ENCODE data around the gene ROR2.
"Not testable (repeated sequence)": the region's sequence is repeated elsewhere in the genome, so short reads cannot be mapped to it uniquely, and the experiment has no call there.

ROR2 gene

DNA sequence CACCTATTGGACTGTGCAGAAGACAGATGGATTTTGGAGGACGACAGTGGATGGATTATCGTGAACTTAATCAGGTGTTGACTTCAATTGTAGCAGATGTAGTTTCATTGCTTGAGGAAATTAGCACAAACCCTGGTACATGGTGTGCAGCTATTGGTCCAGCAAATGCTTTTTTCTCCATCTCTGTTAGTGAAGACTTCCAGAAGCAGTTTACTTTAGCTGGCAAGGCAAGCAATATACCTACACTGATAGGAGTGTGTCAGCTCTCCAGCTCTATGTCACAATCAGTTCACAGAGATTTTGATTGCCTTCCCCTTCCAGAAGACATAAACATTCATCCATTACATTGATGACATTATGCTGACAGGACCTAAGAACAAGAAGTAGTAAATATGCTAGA lies 35.7 kb upstream of the ROR2 start:
- no peak for DNase-seq (ENCODE audit: low spot score)
- TF ChIP-seq, protein P1, sequence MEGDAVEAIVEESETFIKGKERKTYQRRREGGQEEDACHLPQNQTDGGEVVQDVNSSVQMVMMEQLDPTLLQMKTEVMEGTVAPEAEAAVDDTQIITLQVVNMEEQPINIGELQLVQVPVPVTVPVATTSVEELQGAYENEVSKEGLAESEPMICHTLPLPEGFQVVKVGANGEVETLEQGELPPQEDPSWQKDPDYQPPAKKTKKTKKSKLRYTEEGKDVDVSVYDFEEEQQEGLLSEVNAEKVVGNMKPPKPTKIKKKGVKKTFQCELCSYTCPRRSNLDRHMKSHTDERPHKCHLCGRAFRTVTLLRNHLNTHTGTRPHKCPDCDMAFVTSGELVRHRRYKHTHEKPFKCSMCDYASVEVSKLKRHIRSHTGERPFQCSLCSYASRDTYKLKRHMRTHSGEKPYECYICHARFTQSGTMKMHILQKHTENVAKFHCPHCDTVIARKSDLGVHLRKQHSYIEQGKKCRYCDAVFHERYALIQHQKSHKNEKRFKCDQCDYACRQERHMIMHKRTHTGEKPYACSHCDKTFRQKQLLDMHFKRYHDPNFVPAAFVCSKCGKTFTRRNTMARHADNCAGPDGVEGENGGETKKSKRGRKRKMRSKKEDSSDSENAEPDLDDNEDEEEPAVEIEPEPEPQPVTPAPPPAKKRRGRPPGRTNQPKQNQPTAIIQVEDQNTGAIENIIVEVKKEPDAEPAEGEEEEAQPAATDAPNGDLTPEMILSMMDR (IDR thresholded peaks at IDR 0.05) = no peak
- Histone ChIP-seq H3K27ac (no peak overlapping the region), H3K4me3 (no peak overlapping the region)

DNA sequence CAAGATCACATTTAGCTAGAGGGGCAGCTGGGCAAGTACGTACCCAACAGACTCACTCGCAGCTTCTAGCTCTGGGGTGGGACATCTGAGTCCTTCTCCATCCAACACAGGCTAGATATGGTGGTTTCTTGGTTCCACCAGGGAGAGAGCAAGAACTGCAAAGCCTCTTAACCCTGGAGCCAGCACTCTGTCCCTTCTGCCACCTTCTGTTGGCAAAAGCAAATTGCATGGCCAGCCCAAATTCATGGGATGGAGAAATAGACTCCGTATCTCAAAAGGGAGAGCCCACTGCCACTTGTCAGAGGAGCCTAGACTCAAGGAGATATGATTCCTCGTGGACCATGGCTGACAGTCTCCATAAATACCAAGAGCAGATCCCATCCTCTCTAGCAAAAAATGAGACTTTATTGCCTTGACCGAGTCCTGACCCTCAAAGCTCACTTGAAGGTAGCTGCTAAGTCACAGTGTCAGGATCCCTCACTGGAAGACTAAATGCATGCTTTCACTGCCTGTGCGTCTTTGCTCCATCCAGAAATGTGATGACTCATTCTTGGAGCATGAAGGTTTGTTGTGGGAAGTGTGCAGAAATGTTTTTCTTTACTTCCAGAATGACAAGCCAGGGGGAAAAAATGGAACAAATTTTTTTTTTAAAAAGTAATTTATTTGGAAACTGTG lies 28.8 kb upstream of the ROR2 start:
- TF ChIP-seq, protein P1 (IDR thresholded peaks at IDR 0.05) = no peak
- DNase-seq (ENCODE audit: low spot score) = no peak
- Histone ChIP-seq H3K4me3 (no peak overlapping the region), H3K27ac (no peak overlapping the region)

DNA sequence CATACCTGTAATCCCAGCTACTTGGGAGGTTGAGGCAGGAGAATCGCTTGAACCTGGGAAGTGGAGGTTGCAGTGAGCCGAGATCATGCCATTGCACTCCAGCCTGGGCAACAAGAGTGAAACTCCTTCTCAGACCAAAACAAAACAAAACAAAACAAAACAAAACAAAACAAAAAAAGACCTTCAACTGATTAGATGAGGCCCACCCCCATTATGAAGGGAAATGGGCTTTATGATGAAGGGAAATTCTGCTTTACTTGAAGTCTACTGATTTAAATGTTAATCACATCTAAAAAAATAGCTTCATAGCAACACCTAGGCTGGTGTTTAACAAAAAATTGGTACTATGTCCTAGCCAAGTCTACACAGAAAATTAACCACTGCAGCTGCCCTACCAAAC lies 25.2 kb upstream of the ROR2 start:
- not testable (repeated sequence) for H3K27ac ChIP-seq

DNA sequence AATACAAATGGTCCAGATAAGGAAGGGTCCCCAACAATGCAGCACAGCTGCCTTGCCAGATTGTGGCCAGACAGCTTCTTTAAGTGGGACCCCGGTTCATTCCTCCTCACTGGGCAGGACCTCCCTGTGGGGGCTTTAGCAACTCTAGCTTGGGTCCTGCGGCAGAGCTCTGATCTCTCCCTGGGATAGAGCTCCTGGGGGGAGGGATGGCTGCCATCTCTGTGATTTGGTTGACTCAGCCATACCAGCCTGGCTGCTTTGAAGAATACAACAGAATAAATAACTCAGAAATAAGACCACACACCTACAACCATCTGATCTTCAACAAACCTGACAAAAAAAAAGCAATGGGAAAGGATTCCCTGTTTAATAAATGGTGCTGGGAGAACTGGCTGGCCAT lies 22.7 kb upstream of the ROR2 start:
- TF ChIP-seq, protein P1 (IDR thresholded peaks at IDR 0.05) = no peak
- DNase-seq (ENCODE audit: low spot score) = no peak
- no peak overlapping the region for H3K27ac ChIP-seq
- no peak overlapping the region for H3K4me3 ChIP-seq

More for the DNA sequence above, 25.2 kb upstream of the ROR2 start:
- not testable (repeated sequence) for H3K4me3 ChIP-seq; DNase-seq (ENCODE audit: low spot score)

DNA sequence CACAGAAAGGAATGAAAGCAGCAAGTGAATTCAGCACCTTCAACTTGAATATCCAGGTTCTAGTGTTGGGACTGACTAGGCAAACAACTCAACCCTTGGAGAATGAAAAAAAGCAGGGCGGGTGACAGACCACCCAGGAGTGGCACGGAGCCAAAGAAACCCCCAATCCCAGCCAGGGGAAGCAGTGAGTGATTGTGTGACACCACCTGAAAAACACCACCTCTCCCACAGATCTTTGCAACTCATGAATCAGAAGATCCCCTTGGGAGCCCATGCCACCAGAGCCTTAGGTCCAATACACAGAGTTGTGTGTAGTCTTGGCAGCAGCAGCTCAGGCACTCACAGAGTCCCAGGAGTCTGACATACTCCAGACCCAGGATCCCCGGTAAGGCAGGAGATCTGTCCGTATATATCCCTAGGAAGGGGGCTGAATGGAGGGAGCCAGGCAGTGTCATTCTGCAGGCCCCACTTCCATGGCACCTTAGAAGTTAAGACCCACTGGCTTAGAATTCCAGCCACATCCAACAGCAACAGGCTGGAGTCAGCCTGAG lies 22.1 kb upstream of the ROR2 start:
- TF ChIP-seq, protein P1 (IDR thresholded peaks at IDR 0.05) = no peak
- DNase-seq (ENCODE audit: low spot score) = no peak
- no peak overlapping the region for H3K4me3 ChIP-seq
- H3K27ac ChIP-seq = no peak overlapping the region

DNA sequence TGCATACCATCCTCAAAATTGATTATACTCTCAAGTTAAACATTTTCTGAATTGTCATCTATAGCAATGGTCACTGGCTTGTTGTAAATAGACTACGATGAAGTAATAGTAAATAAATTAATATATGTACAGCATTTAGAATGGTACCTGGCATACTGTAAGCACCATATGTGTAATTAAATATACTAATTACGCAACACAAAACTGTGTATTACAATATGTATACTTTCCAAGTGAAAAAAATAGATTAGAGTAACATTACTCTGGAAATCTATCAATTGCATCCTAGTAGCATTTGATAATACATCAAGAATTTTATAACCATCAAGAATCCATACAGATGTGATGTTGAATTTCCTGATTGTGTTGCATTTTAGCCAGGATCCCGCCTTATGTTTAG lies 17.2 kb upstream of the ROR2 start:
- TF ChIP-seq, protein P1 (IDR thresholded peaks at IDR 0.05) = no peak
- no peak overlapping the region for H3K4me3 ChIP-seq
- no peak overlapping the region for H3K27ac ChIP-seq
- no peak for DNase-seq (ENCODE audit: low spot score)

DNA sequence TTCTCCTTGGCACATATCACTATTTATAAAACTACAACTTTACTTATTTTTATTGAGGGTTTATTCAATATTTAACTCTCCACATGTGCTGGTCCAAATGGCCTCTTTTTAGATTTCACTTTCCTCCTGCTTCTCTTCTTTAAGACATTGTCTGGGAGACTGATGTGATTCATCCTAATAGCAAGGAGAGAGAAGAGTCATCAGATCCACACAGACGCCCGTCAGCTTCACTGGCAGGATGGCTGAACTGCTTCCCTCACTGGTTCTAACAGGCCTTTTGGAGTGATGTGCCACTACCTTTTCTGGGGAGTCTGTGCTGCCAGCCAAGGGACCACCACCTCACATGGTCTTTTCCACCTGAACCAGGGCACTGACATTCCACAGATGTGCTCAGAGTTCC lies 16.5 kb upstream of the ROR2 start:
- TF ChIP-seq, protein P1 (IDR thresholded peaks at IDR 0.05) = no peak
- DNase-seq (ENCODE audit: low spot score) = no peak
- no peak overlapping the region for H3K4me3 ChIP-seq
- H3K27ac ChIP-seq = no peak overlapping the region

Data from coronary artery (tissue), 2 donors.